Loucy (cell line): ENCODE data around the gene RHOJ.

Source experiments
- H2AFZ ChIP-seq: fragments of 200-600 bp; sonication (generic); 2 replicates; pipeline ENCODE4 v1.6.0; 2016; ENCODE audit warnings: antibody characterized with exemption, mild to moderate bottlenecking, low read length, moderate library complexity
- H3F3A ChIP-seq: fragments of 200-600 bp; 2 replicates; pipeline ENCODE4 v1.6.0; 2016; ENCODE audit warnings: antibody characterized with exemption, low read depth, mild to moderate bottlenecking
- H3K27me3 ChIP-seq: fragments of 200-600 bp; sonication (generic); 2 replicates; pipeline ENCODE4 v1.6.1; 2014; ENCODE audit warnings: low read length, mild to moderate bottlenecking; ENCODE audit not compliant: insufficient read depth, poor library complexity, severe bottlenecking
- H3K36me3 ChIP-seq: fragments of 200-600 bp; sonication (generic); 2 replicates; pipeline ENCODE4 v1.6.1; 2016; ENCODE audit warnings: low read length; ENCODE audit not compliant: insufficient read depth
- H3K4me1 ChIP-seq: fragments of 200-600 bp; sonication (generic); 2 replicates; pipeline ENCODE4 v1.5.1; 2014; ENCODE audit warnings: low read length, mild to moderate bottlenecking; ENCODE audit not compliant: insufficient read depth, poor library complexity, severe bottlenecking
- H3K4me2 ChIP-seq: fragments of 200-600 bp; sonication (generic); 2 replicates; pipeline ENCODE4 v1.6.0; 2014; ENCODE audit warnings: antibody characterized with exemption, low read length, low read depth, mild to moderate bottlenecking; ENCODE audit not compliant: poor library complexity, severe bottlenecking
- H3K4me3 ChIP-seq: fragments of 200-600 bp; sonication (generic); 2 replicates; pipeline ENCODE4 v1.5.1; 2014; ENCODE audit warnings: low read length, mild to moderate bottlenecking, mixed read lengths; ENCODE audit not compliant: poor library complexity, severe bottlenecking
- H3K79me2 ChIP-seq: fragments of 200-600 bp; sonication (generic); 2 replicates; pipeline ENCODE4 v1.6.1; 2014; ENCODE audit warnings: low read length; ENCODE audit not compliant: insufficient read depth
- H3K9ac ChIP-seq: fragments of 200-600 bp; sonication (generic); 2 replicates; pipeline ENCODE4 v1.6.0; 2014; ENCODE audit warnings: mild to moderate bottlenecking, low read depth, low read length, moderate library complexity; ENCODE audit not compliant: poor library complexity, severe bottlenecking
- H3K9me2 ChIP-seq: fragments of 200-600 bp; sonication (generic); replicated peaks from 2 replicates; pipeline ENCODE4 v1.6.1; 2016; ENCODE audit warnings: low read depth, low read length, mixed read lengths
- H3K9me3 ChIP-seq: fragments of 200-600 bp; sonication (generic); 2 replicates; pipeline ENCODE4 v1.6.1; 2014; ENCODE audit warnings: mild to moderate bottlenecking, antibody characterized with exemption, low read length, low read depth; ENCODE audit not compliant: insufficient read depth
- H4K20me1 ChIP-seq: fragments of 200-600 bp; sonication (generic); 2 replicates; pipeline ENCODE4 v1.6.0; 2014; ENCODE audit warnings: antibody characterized with exemption, low read length, mild to moderate bottlenecking; ENCODE audit not compliant: insufficient read depth, poor library complexity, severe bottlenecking
- EZH2phosphoT487 ChIP-seq: fragments of 200-600 bp; IDR thresholded peaks from 2 replicates; pipeline ENCODE4 v1.6.1; 2018; ENCODE audit warnings: antibody characterized with exemption, mild to moderate bottlenecking, moderate library complexity, borderline replicate concordance
- TF ChIP-seq, protein P1 (sequence below): fragments of 200-600 bp; sonication (generic); conservative IDR thresholded peaks from 2 replicates; pipeline ENCODE4 v1.5.1; 2014; ENCODE audit warnings: mild to moderate bottlenecking, antibody characterized with exemption, low read length

RHOJ gene

GRCh38 chr14:63186453-63186852, 17.8 kb upstream of the RHOJ start:
- H3K4me1 ChIP-seq, result no peaks in the 10 kb centered on the region
- no peaks in the 10 kb centered on the region for H3K27me3 ChIP-seq
- no peaks in the 10 kb centered on the region for H3K9me2 ChIP-seq
- no peaks in the 10 kb centered on the region for H3K36me3 ChIP-seq
- no peak overlapping the region for H3K4me2 ChIP-seq
- no peak overlapping the region for H3K4me3 ChIP-seq
- H4K20me1 ChIP-seq, result no peaks in the 10 kb centered on the region
- TF ChIP-seq, protein P1, sequence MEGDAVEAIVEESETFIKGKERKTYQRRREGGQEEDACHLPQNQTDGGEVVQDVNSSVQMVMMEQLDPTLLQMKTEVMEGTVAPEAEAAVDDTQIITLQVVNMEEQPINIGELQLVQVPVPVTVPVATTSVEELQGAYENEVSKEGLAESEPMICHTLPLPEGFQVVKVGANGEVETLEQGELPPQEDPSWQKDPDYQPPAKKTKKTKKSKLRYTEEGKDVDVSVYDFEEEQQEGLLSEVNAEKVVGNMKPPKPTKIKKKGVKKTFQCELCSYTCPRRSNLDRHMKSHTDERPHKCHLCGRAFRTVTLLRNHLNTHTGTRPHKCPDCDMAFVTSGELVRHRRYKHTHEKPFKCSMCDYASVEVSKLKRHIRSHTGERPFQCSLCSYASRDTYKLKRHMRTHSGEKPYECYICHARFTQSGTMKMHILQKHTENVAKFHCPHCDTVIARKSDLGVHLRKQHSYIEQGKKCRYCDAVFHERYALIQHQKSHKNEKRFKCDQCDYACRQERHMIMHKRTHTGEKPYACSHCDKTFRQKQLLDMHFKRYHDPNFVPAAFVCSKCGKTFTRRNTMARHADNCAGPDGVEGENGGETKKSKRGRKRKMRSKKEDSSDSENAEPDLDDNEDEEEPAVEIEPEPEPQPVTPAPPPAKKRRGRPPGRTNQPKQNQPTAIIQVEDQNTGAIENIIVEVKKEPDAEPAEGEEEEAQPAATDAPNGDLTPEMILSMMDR, result no peak
- no peaks in the 10 kb centered on the region for H3F3A ChIP-seq
- H3K9me3 ChIP-seq, result no peaks in the 10 kb centered on the region
- H3K79me2 ChIP-seq, result no peaks in the 10 kb centered on the region
- no peak overlapping the region for H3K9ac ChIP-seq
- H2AFZ ChIP-seq, result no peak overlapping the region

GRCh38 chr14:63191211-63191610, 13.0 kb upstream of the RHOJ start:
- Histone ChIP-seq H3K4me1 (no peaks in the 10 kb centered on the region), H2AFZ (no peak overlapping the region), H4K20me1 (no peaks in the 10 kb centered on the region), H3K4me2 (no peak overlapping the region), H3K9me2 (no peaks in the 10 kb centered on the region), H3K27me3 (no peaks in the 10 kb centered on the region), H3K4me3 (no peak overlapping the region), H3K36me3 (no peaks in the 10 kb centered on the region), H3F3A (no peaks in the 10 kb centered on the region), H3K9me3 (no peaks in the 10 kb centered on the region; the same call in 1 of the 2 replicates), H3K9ac (no peak overlapping the region), H3K79me2 (no peaks in the 10 kb centered on the region)
- TF ChIP-seq EZH2phosphoT487, result no peak
- TF ChIP-seq, protein P1, result no peak

GRCh38 chr14:63192085-63192484, 12.2 kb upstream of the RHOJ start:
- Histone ChIP-seq H3K4me2 (no peak overlapping the region), H2AFZ (no peak overlapping the region)
- TF ChIP-seq, protein P1, result no peak
- no peak for TF ChIP-seq EZH2phosphoT487

More at GRCh38 chr14:63192085-63192484, 12.2 kb upstream of the RHOJ start:
- Histone ChIP-seq H3K9me2 (no peaks in the 10 kb centered on the region), H3K9me3 (no peaks in the 10 kb centered on the region; the same call in 1 of the 2 replicates), H3K36me3 (no peaks in the 10 kb centered on the region), H4K20me1 (no peaks in the 10 kb centered on the region), H3F3A (no peaks in the 10 kb centered on the region), H3K79me2 (no peaks in the 10 kb centered on the region), H3K27me3 (no peaks in the 10 kb centered on the region), H3K4me3 (no peak overlapping the region), H3K4me1 (no peaks in the 10 kb centered on the region), H3K9ac (no peak overlapping the region)
